ENCODE data around the gene CHD1L. TPM values are rescaled to one million over a fixed set of nuclear protein-coding genes. Genes with fewer than 3 reads are reported as not detected.

Gene CHD1L
- total and polyA plus RNA-seq, 2 of the 13 experiments (the other 11 are each of a cell fraction or from before 2014, with no cell fraction given), result 74.3 to 111 TPM

DNA sequence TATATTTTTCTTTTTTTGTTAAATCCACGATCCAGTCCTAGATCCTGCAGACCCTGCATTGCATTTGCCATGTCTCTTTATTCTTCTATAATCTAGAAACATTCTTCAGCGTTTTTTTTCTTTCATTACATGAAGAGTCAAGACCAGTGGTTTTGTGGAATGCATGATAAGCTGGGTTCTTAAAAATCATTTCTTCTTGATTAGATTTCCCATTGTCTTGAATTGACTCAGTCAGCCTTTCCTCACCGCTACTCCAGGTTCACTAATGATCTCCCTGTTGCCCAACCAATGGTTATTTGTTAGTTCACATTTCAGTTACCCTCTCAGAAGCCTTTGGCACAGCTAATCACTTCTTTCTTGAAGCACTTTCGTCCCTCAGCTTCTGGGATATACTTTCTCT, 25.2 kb downstream of the CHD1L start:
- no peak overlapping the region for H2AFZ ChIP-seq (ENCODE audit: low read length)
- 96% methylated on average over 4 of the region's 4 CpGs for WGBS (ENCODE audit: low lambda C conversion rate)
- H3K4me3 ChIP-seq (replicated peaks in 1 of 3; ENCODE audit: insufficient read depth in 1 of 3, low read depth in 2 of 3, low read length in 3 of 3), result no peak overlapping the region
- FAIRE-seq (no peak), DNase-seq (ENCODE audit: low spot score) (no peak), ATAC-seq (no peak)
- ChIA-PET POLR2A (no interaction called here), CTCF (ENCODE audit: low intra/inter-chr PET ratio, low total read pairs) (no interaction called here)
- no peaks in the 10 kb centered on the region for H4K20me1 ChIP-seq (ENCODE audit: insufficient read depth, low read length)
- no peaks in the 10 kb centered on the region for H3K9me3 ChIP-seq (ENCODE audit: low read length)
- in situ Hi-C loops (cut with HindIII; ENCODE audit: extremely low pct_ligation_motif_present, low pct_unique_long_range_greater_than_20kb), result no loop called here
- H3K4me2 ChIP-seq (ENCODE audit: low read depth, low read length), result no peak overlapping the region
- no peaks in the 10 kb centered on the region for H3K27me3 ChIP-seq (ENCODE audit: control insufficient read depth in 1 of 2, insufficient read depth in 2 of 2, low read length in 2 of 2)
- peaks cover 25 to 94% of the 10 kb centered on the region in 2 experiments for H3K36me3 ChIP-seq (replicated peaks in 1 of 2; ENCODE audit: control insufficient read depth in 1 of 2, insufficient read depth in 2 of 2, low read length in 2 of 2)
- no TSS peak for BruUV-seq (replicated peaks)
- intact Hi-C loops (cut with micrococcal nuclease; ENCODE audit: unreplicated experiment), result no loop called here
- no peak overlapping the region for H3K9ac ChIP-seq (ENCODE audit: insufficient read depth, low read depth, low read length)
- H3K4me1 ChIP-seq (ENCODE audit: insufficient read depth, low read length), result no peaks in the 10 kb centered on the region
- H3K27ac ChIP-seq (ENCODE audit: extremely low read length, insufficient read depth, low read length), result no peak overlapping the region
- H3K79me2 ChIP-seq (ENCODE audit: insufficient read depth, low read length), result no peaks in the 10 kb centered on the region
- TF ChIP-seq ZNF598 (CRISPR knock-in tag; IDR thresholded peaks at IDR 0.05; ENCODE audit: borderline replicate concordance), result no peak
- TF ChIP-seq, protein P1, sequence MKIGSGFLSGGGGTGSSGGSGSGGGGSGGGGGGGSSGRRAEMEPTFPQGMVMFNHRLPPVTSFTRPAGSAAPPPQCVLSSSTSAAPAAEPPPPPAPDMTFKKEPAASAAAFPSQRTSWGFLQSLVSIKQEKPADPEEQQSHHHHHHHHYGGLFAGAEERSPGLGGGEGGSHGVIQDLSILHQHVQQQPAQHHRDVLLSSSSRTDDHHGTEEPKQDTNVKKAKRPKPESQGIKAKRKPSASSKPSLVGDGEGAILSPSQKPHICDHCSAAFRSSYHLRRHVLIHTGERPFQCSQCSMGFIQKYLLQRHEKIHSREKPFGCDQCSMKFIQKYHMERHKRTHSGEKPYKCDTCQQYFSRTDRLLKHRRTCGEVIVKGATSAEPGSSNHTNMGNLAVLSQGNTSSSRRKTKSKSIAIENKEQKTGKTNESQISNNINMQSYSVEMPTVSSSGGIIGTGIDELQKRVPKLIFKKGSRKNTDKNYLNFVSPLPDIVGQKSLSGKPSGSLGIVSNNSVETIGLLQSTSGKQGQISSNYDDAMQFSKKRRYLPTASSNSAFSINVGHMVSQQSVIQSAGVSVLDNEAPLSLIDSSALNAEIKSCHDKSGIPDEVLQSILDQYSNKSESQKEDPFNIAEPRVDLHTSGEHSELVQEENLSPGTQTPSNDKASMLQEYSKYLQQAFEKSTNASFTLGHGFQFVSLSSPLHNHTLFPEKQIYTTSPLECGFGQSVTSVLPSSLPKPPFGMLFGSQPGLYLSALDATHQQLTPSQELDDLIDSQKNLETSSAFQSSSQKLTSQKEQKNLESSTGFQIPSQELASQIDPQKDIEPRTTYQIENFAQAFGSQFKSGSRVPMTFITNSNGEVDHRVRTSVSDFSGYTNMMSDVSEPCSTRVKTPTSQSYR (CRISPR knock-in tag; IDR thresholded peaks at IDR 0.05; ENCODE audit: borderline replicate concordance), result no peak
- TF ChIP-seq, protein P2, sequence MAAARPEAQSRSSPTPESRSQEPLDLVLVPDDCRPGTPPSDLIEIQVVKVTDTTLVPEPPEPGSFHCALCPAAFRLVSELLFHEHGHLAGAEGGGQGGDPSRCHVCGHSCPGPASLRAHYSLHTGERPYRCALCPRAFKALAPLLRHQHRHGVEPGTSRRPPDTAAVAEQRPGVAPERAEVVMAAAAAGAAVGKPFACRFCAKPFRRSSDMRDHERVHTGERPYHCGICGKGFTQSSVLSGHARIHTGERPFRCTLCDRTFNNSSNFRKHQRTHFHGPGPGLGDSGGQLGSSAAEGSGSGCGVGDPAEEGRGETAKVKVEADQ (CRISPR knock-in tag; IDR thresholded peaks at IDR 0.05; ENCODE audit: borderline replicate concordance), result no peak
- no peak for TF ChIP-seq POGZ (CRISPR knock-in tag; IDR thresholded peaks at IDR 0.05)
- no peak for TF ChIP-seq KLF9 (CRISPR knock-in tag; IDR thresholded peaks at IDR 0.05; ENCODE audit: low read depth)
- TF ChIP-seq ZNF121 (CRISPR knock-in tag; IDR thresholded peaks at IDR 0.05), result no peak
- TF ChIP-seq ZNF83 (CRISPR knock-in tag; IDR thresholded peaks at IDR 0.05; ENCODE audit: borderline replicate concordance), result no peak
- TF ChIP-seq, protein P3, sequence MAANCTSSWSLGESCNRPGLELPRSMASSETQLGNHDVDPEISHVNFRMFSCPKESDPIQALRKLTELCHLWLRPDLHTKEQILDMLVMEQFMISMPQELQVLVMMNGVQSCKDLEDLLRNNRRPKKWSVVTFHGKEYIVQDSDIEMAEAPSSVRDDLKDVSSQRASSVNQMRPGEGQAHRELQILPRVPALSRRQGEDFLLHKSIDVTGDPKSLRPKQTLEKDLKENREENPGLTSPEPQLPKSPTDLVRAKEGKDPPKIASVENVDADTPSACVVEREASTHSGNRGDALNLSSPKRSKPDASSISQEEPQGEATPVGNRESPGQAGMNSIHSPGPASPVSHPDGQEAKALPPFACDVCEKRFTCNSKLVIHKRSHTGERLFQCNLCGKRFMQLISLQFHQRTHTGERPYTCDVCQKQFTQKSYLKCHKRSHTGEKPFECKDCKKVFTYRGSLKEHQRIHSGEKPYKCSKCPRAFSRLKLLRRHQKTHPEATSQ (CRISPR knock-in tag; IDR thresholded peaks at IDR 0.05; ENCODE audit: borderline replicate concordance), result no peak
- TF ChIP-seq NFYB (CRISPR knock-in tag; IDR thresholded peaks at IDR 0.05), result no peak
- TF ChIP-seq ZNF343 (CRISPR knock-in tag; IDR thresholded peaks at IDR 0.05), result no peak
- TF ChIP-seq, protein P4, sequence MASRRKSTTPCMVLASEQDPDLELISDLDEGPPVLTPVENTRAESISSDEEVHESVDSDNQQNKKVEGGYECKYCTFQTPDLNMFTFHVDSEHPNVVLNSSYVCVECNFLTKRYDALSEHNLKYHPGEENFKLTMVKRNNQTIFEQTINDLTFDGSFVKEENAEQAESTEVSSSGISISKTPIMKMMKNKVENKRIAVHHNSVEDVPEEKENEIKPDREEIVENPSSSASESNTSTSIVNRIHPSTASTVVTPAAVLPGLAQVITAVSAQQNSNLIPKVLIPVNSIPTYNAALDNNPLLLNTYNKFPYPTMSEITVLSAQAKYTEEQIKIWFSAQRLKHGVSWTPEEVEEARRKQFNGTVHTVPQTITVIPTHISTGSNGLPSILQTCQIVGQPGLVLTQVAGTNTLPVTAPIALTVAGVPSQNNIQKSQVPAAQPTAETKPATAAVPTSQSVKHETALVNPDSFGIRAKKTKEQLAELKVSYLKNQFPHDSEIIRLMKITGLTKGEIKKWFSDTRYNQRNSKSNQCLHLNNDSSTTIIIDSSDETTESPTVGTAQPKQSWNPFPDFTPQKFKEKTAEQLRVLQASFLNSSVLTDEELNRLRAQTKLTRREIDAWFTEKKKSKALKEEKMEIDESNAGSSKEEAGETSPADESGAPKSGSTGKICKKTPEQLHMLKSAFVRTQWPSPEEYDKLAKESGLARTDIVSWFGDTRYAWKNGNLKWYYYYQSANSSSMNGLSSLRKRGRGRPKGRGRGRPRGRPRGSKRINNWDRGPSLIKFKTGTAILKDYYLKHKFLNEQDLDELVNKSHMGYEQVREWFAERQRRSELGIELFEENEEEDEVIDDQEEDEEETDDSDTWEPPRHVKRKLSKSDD (CRISPR knock-in tag; IDR thresholded peaks at IDR 0.05; ENCODE audit: low read depth), result no peak
- no peak for TF ChIP-seq ZNF777 (CRISPR knock-in tag; IDR thresholded peaks at IDR 0.05)
- TF ChIP-seq, protein P5, sequence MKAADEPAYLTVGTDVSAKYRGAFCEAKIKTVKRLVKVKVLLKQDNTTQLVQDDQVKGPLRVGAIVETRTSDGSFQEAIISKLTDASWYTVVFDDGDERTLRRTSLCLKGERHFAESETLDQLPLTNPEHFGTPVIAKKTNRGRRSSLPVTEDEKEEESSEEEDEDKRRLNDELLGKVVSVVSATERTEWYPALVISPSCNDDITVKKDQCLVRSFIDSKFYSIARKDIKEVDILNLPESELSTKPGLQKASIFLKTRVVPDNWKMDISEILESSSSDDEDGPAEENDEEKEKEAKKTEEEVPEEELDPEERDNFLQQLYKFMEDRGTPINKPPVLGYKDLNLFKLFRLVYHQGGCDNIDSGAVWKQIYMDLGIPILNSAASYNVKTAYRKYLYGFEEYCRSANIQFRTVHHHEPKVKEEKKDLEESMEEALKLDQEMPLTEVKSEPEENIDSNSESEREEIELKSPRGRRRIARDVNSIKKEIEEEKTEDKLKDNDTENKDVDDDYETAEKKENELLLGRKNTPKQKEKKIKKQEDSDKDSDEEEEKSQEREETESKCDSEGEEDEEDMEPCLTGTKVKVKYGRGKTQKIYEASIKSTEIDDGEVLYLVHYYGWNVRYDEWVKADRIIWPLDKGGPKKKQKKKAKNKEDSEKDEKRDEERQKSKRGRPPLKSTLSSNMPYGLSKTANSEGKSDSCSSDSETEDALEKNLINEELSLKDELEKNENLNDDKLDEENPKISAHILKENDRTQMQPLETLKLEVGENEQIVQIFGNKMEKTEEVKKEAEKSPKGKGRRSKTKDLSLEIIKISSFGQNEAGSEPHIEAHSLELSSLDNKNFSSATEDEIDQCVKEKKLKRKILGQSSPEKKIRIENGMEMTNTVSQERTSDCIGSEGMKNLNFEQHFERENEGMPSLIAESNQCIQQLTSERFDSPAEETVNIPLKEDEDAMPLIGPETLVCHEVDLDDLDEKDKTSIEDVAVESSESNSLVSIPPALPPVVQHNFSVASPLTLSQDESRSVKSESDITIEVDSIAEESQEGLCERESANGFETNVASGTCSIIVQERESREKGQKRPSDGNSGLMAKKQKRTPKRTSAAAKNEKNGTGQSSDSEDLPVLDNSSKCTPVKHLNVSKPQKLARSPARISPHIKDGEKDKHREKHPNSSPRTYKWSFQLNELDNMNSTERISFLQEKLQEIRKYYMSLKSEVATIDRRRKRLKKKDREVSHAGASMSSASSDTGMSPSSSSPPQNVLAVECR (CRISPR knock-in tag; IDR thresholded peaks at IDR 0.05; ENCODE audit: borderline replicate concordance), result no peak
